NCI-H748 (cell line): Measurements from ENCODE around the gene ADIPOR2.
"Not testable (repeated sequence)": the region's sequence is repeated elsewhere in the genome, so short reads cannot be mapped to it uniquely, and the experiment has no call there.

ENCODE experiments used
- DNase-seq: peaks from one replicate; lab custom pipeline; 2025; ENCODE audit not compliant: unreplicated experiment; lab: John Stamatoyannopoulos, UW

Gene ADIPOR2

GRCh38 chr12:1702713-1703112, 11.8 kb downstream of the ADIPOR2 start:
- DNase-seq = no peak

- no peak for DNase-seq
These were observed 13.2 kb downstream of the ADIPOR2 start for GRCh38 chr12:1703771-1704722.

GRCh38 chr12:1705774-1706631, 15.1 kb downstream of the ADIPOR2 start:
- DNase-seq = no peak

- no peak for DNase-seq
These were observed 15.7 kb downstream of the ADIPOR2 start for GRCh38 chr12:1706632-1706980.

GRCh38 chr12:1707051-1707450, 16.2 kb downstream of the ADIPOR2 start:
- no peak for DNase-seq

GRCh38 chr12:1709968-1710367, 19.1 kb downstream of the ADIPOR2 start:
- DNase-seq = not testable (repeated sequence)

GRCh38 chr12:1710870-1711269, 20.0 kb downstream of the ADIPOR2 start:
- not testable (repeated sequence) for DNase-seq

GRCh38 chr12:1711536-1712211, 20.8 kb downstream of the ADIPOR2 start:
- not testable (repeated sequence) for DNase-seq

- not testable (repeated sequence) for DNase-seq
These were observed 21.4 kb downstream of the ADIPOR2 start for GRCh38 chr12:1712305-1712704.

- not testable (repeated sequence) for DNase-seq
These were observed 22.0 kb downstream of the ADIPOR2 start for GRCh38 chr12:1712852-1713251.

GRCh38 chr12:1713783-1714348, 23.0 kb downstream of the ADIPOR2 start:
- not testable (repeated sequence) for DNase-seq

- not testable (repeated sequence) for DNase-seq
These were observed 24.6 kb downstream of the ADIPOR2 start for GRCh38 chr12:1715459-1715858.

- DNase-seq = no peak
These were observed 25.5 kb downstream of the ADIPOR2 start for GRCh38 chr12:1716215-1716862.

GRCh38 chr12:1716911-1717310, 26.0 kb downstream of the ADIPOR2 start:
- no peak for DNase-seq

GRCh38 chr12:1719139-1719538, 28.3 kb downstream of the ADIPOR2 start:
- DNase-seq = no peak

- peak; percentile 11 for DNase-seq
These were observed 29.6 kb downstream of the ADIPOR2 start for GRCh38 chr12:1720494-1720893.

- DNase-seq = no peak
These were observed 32.9 kb downstream of the ADIPOR2 start for GRCh38 chr12:1723721-1724120.

GRCh38 chr12:1724250-1724649, 33.4 kb downstream of the ADIPOR2 start:
- DNase-seq = no peak

GRCh38 chr12:1726753-1727152, 35.9 kb downstream of the ADIPOR2 start:
- no peak for DNase-seq

GRCh38 chr12:1728824-1729223, 38.0 kb downstream of the ADIPOR2 start:
- no peak for DNase-seq
